Fibroblast of lung (primary cell): Measurements from ENCODE around the gene RABGAP1L. TPM values are rescaled to one million over a fixed set of nuclear protein-coding genes. Genes with fewer than 3 reads are reported as not detected.

ENCODE experiments used
- DNase-seq, 2 donors: peaks; one replicate each; pipeline versions ENCODE4 v3.0.0 to v3.0.0-alpha.2; 2010; ENCODE audit warnings: low read depth in 2 of 2
- H2AFZ ChIP-seq: 2 replicates; pipeline ENCODE4 v1.5.1; 2012; ENCODE audit warnings: low read length, control low read depth, inconsistent platforms
- H3K27ac ChIP-seq: 2 replicates; pipeline ENCODE4 v1.5.1; 2011; ENCODE audit warnings: low read length, control low read depth; ENCODE audit not compliant: insufficient read depth
- H3K27me3 ChIP-seq: 2 replicates; pipeline ENCODE4 v1.5.1; 2011; ENCODE audit warnings: mild to moderate bottlenecking, low read length; ENCODE audit not compliant: control insufficient read depth, insufficient read depth
- H3K36me3 ChIP-seq: 2 replicates; pipeline ENCODE4 v1.5.1; 2011; ENCODE audit warnings: low read length; ENCODE audit not compliant: control insufficient read depth, insufficient read depth
- H3K4me1 ChIP-seq: 2 replicates; pipeline ENCODE4 v1.5.1; 2011; ENCODE audit warnings: low read length; ENCODE audit not compliant: control insufficient read depth, insufficient read depth; ENCODE audit errors: extremely low read depth
- H3K4me2 ChIP-seq: 2 replicates; pipeline ENCODE4 v1.5.1; 2011; ENCODE audit warnings: low read length, control low read depth; ENCODE audit not compliant: insufficient read depth; ENCODE audit errors: extremely low read depth
- H3K4me3 ChIP-seq, 4 experiments: fragments of 200-600 bp in 1 of 4; sonication (generic) in 1 of 4; replicated peaks in 1 of 4; 2 replicates each; pipeline ENCODE4 v1.5.1; 2011 to 2016; ENCODE audit warnings: low read length in 4 of 4, low read depth in 3 of 4, mild to moderate bottlenecking in 3 of 4, control low read depth in 2 of 4, inconsistent platforms in 1 of 4, mixed read lengths in 1 of 4; ENCODE audit not compliant: insufficient read depth in 1 of 4; ENCODE audit errors: control extremely low read depth in 1 of 4
- H3K79me2 ChIP-seq: 2 replicates; pipeline ENCODE4 v1.5.1; 2012; ENCODE audit warnings: mild to moderate bottlenecking, low read length, inconsistent platforms; ENCODE audit not compliant: control insufficient read depth, insufficient read depth
- H3K9ac ChIP-seq: 2 replicates; pipeline ENCODE4 v1.5.1; 2011; ENCODE audit warnings: mild to moderate bottlenecking, low read length, control low read depth; ENCODE audit not compliant: insufficient read depth
- H3K9me3 ChIP-seq: 2 replicates; pipeline ENCODE4 v1.5.1; 2012; ENCODE audit warnings: low read depth, low read length; ENCODE audit not compliant: control insufficient read depth, insufficient read depth
- H4K20me1 ChIP-seq: 2 replicates; pipeline ENCODE4 v1.5.1; 2011; ENCODE audit warnings: low read length; ENCODE audit not compliant: control insufficient read depth, insufficient read depth; ENCODE audit errors: extremely low read depth
- EZH2 ChIP-seq: IDR thresholded peaks from 2 replicates; pipeline ENCODE4 v1.5.1; 2012; ENCODE audit warnings: low read length, control low read depth, mild to moderate bottlenecking; ENCODE audit errors: missing control alignments
- polyA plus RNA-seq, 2 donors: library from polyadenylated mRNA; depleted of rRNA in 1 of 2; stranded (reverse) in 1 of 2; unstranded in 1 of 2; fragments of >200 nt; gene quantifications; 2 replicates each; pipeline ENCODE4 v1.2.1, GENCODE V29; 2011 to 2012; ENCODE audit warnings: missing spikeins in 1 of 2
- total RNA-seq: library from RNA; depleted of rRNA; stranded (reverse); fragments of >200 nt; gene quantifications from 2 replicates; pipeline ENCODE4 v1.2.1, GENCODE V29; 2014
- TF ChIP-seq, protein P1 (sequence below), 2 donors: IDR thresholded peaks in 1 of 2; conservative IDR thresholded peaks in 1 of 2; 1 replicate in 1 of 2; 2 replicates in 1 of 2; pipeline ENCODE4 v1.5.1; 2011 to 2012; ENCODE audit warnings: low read length in 2 of 2, control low read depth in 1 of 2, inconsistent platforms in 1 of 2, low read depth in 1 of 2, mild to moderate bottlenecking in 1 of 2

RABGAP1L gene
- total and polyA plus RNA-seq, 2 donors (not counting 1 experiment from before 2014, with no cell fraction given) = 33.8 to 36.5 TPM

DNA sequence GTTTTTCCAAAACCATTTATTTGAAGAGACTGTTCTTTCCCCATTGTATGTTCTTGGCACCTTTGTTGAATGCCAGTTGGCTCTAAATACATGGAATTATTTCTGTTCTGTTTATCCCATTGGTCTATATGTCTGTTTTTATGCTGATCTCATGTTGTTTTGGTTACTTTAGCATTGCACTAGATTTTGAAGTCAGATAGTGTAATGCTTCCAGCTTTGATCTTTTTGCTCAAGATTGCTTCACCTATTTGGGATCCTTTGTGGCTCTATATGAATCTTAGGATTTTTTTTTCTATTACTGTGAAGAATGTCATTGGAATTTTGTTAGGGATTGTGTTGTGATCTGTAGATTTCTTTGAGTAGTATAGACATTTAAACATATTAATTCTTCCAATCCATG is 149.3 kb downstream of the RABGAP1L start:
- H3K9me3 ChIP-seq = no peaks in the 10 kb centered on the region
- no peak overlapping the region for H3K4me3 ChIP-seq
- no peak overlapping the region for H3K9ac ChIP-seq
- no peaks in the 10 kb centered on the region for H3K27me3 ChIP-seq
- H3K36me3 ChIP-seq = no peaks in the 10 kb centered on the region
- no peak overlapping the region for H3K4me2 ChIP-seq
- no peaks in the 10 kb centered on the region for H4K20me1 ChIP-seq
- no peak for DNase-seq
- H3K79me2 ChIP-seq = no peaks in the 10 kb centered on the region
- no peak overlapping the region for H3K27ac ChIP-seq
- no peak overlapping the region for H2AFZ ChIP-seq
- no peaks in the 10 kb centered on the region for H3K4me1 ChIP-seq
- TF ChIP-seq, protein P1, sequence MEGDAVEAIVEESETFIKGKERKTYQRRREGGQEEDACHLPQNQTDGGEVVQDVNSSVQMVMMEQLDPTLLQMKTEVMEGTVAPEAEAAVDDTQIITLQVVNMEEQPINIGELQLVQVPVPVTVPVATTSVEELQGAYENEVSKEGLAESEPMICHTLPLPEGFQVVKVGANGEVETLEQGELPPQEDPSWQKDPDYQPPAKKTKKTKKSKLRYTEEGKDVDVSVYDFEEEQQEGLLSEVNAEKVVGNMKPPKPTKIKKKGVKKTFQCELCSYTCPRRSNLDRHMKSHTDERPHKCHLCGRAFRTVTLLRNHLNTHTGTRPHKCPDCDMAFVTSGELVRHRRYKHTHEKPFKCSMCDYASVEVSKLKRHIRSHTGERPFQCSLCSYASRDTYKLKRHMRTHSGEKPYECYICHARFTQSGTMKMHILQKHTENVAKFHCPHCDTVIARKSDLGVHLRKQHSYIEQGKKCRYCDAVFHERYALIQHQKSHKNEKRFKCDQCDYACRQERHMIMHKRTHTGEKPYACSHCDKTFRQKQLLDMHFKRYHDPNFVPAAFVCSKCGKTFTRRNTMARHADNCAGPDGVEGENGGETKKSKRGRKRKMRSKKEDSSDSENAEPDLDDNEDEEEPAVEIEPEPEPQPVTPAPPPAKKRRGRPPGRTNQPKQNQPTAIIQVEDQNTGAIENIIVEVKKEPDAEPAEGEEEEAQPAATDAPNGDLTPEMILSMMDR (conservative IDR thresholded peaks at IDR 0.05 in 1 of 2, IDR thresholded peaks at IDR 0.05 in 1 of 2; ENCODE audit: low read depth in 1 of 2, low read length in 2 of 2) = no peak
- TF ChIP-seq EZH2 = no peak

DNA sequence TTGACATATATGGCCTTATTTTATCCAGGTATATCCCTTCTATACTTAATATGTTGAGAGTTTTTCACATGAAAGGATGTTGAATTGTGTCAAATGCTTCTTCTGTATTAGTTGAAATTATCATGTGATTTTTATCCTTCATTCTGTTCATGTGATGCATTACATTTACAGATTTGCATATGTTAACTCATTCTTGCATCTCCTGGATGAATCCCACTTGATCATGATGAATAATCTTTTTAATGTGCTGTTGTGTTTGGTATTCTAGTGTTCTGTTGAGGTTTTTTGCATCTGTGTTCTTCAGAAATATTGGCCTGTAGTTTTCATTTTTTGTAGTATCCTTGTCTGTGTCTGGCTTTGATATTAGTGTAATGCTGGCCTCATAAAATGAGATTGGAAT is 150.2 kb downstream of the RABGAP1L start:
- TF ChIP-seq, protein P1 (conservative IDR thresholded peaks at IDR 0.05 in 1 of 2, IDR thresholded peaks at IDR 0.05 in 1 of 2; ENCODE audit: low read depth in 1 of 2, low read length in 2 of 2) = no peak
- TF ChIP-seq EZH2 = no peak
- Histone ChIP-seq H4K20me1 (no peaks in the 10 kb centered on the region), H3K9ac (no peak overlapping the region), H3K27me3 (no peaks in the 10 kb centered on the region), H3K9me3 (no peaks in the 10 kb centered on the region), H3K4me3 (no peak overlapping the region), H2AFZ (no peak overlapping the region), H3K4me1 (no peaks in the 10 kb centered on the region), H3K27ac (no peak overlapping the region), H3K36me3 (no peaks in the 10 kb centered on the region), H3K4me2 (no peak overlapping the region), H3K79me2 (no peaks in the 10 kb centered on the region)
- no peak for DNase-seq

DNA sequence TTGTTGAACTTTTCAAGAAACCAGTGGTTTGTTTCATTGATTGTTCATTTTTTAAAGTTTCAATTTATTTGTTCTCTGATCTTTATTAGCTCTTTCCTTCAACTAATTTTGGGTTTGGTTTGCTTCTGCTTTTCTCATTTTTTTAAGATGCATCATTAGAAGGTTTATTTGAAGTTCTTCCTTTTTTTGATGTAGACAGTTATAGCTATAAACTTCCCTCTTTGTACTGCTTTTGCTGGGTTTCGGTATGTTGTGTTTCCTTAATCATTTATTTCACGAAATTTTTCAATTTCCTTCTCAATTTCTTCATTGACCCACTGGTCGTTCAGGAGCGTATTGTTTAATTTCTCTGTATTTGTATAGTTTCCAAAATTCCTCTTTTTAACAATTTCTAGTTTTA is 155.1 kb downstream of the RABGAP1L start:
- Histone ChIP-seq H3K27me3 (no peaks in the 10 kb centered on the region), H3K27ac (no peak overlapping the region), H3K36me3 (no peaks in the 10 kb centered on the region), H3K4me3 (no peak overlapping the region), H3K9me3 (no peaks in the 10 kb centered on the region), H2AFZ (no peak overlapping the region), H3K4me1 (no peaks in the 10 kb centered on the region), H3K4me2 (no peak overlapping the region), H3K79me2 (no peaks in the 10 kb centered on the region), H4K20me1 (no peaks in the 10 kb centered on the region), H3K9ac (no peak overlapping the region)
- no peak for DNase-seq
- no peak for TF ChIP-seq EZH2
- TF ChIP-seq, protein P1 (conservative IDR thresholded peaks at IDR 0.05 in 1 of 2, IDR thresholded peaks at IDR 0.05 in 1 of 2; ENCODE audit: low read depth in 1 of 2, low read length in 2 of 2) = no peak
